ENCODE measurements around the gene QDPR. TPM values are rescaled to one million over a fixed set of nuclear protein-coding genes. Genes with fewer than 3 reads are reported as not detected.

The QDPR gene
- total RNA-seq, 1 experiment from 2014 or later: 39.5 TPM

- no peak for TF ChIP-seq ATF3 (IDR thresholded peaks at IDR 0.05)
Measured at GRCh38 chr4:17475481-17475880, 36.4 kb downstream of the QDPR start (continued).

GRCh38 chr4:17469931-17470674, 41.8 kb downstream of the QDPR start:
- no peaks in the 10 kb centered on the region for H3K79me2 ChIP-seq (ENCODE audit: insufficient read depth, low read length)
- BruUV-seq (replicated peaks): no TSS peak
- H3K9me2 ChIP-seq (ENCODE audit: insufficient read depth): no peaks in the 10 kb centered on the region
- no peak for TF ChIP-seq ZBTB33 (IDR thresholded peaks at IDR 0.05; ENCODE audit: extremely low read depth, insufficient replicate concordance, low read length)
- no peak for TF ChIP-seq POLR2AphosphoS5 (IDR thresholded peaks at IDR 0.05; ENCODE audit: low read depth, low read length)
- no peak for TF ChIP-seq RAD21 (IDR thresholded peaks at IDR 0.05; ENCODE audit: low read depth)
- no peak for TF ChIP-seq TCF7L2 (IDR thresholded peaks at IDR 0.05; ENCODE audit: borderline replicate concordance, extremely low read depth, insufficient read depth, insufficient read length)
- no peak for TF ChIP-seq YY1 (IDR thresholded peaks at IDR 0.05; ENCODE audit: extremely low read depth, insufficient replicate concordance, low read depth, low read length)
- no peak for TF ChIP-seq ATF3 (IDR thresholded peaks at IDR 0.05)
- TF ChIP-seq CTCF (IDR thresholded peaks at IDR 0.05 in 2 of 3, conservative IDR thresholded peaks at IDR 0.05 in 1 of 3; ENCODE audit: borderline replicate concordance in 1 of 3, insufficient read depth in 1 of 3, low read depth in 2 of 3, low read length in 2 of 3): no peak
- no peak for TF ChIP-seq MAX (IDR thresholded peaks at IDR 0.05)
- TF ChIP-seq REST (IDR thresholded peaks at IDR 0.05; ENCODE audit: low read depth): no peak
- POLR2A ChIA-PET: no interaction called here
- no peak overlapping the region for H3K9ac ChIP-seq (ENCODE audit: low read length)
- no peaks in the 10 kb centered on the region for H3K36me3 ChIP-seq (ENCODE audit: control insufficient read depth in 1 of 2, insufficient read depth in 2 of 2, low read length in 2 of 2)
- H3K27ac ChIP-seq (ENCODE audit: low read depth, low read length): no peak overlapping the region
- DNase-seq (ENCODE audit: low read depth, low spot score) (no peak), ATAC-seq (no peak)
- H3K4me1 ChIP-seq (ENCODE audit: control insufficient read depth in 1 of 2, insufficient read depth in 2 of 2, low read length in 2 of 2): peaks cover 0 to 3% of the 10 kb centered on the region in 2 experiments; a peak in 2 of 4 replicates
- RAD21 ChIA-PET (ENCODE audit: low non-redundant PET in 1 of 2, low total read pairs in 2 of 2, uncharacterized antibody in 2 of 2, unreplicated experiment in 2 of 2): no interaction called here
- H2AFZ ChIP-seq (ENCODE audit: low read depth, low read length, poor library complexity, severe bottlenecking): no peak overlapping the region
- no peaks in the 10 kb centered on the region for H3K9me3 ChIP-seq (ENCODE audit: control insufficient read depth in 1 of 2, insufficient read depth in 1 of 2, low read depth in 1 of 2, low read length in 2 of 2)
- no peak overlapping the region for H3K4me2 ChIP-seq (ENCODE audit: low read length)
- intact Hi-C loops (cut with micrococcal nuclease): loop anchor here (5.0 to 10.0 kb wide), 3 partner anchors 825 to 1178 kb away; no protein-coding TSS in a partner anchor
- CTCF ChIA-PET: interaction anchor here (3.1 kb wide), 1 partner anchor 123 kb away, joined by 28 read pairs; no protein-coding TSS in a partner anchor
- no peak overlapping the region for H3K4me3 ChIP-seq (replicated peaks in 1 of 2; ENCODE audit: low read depth in 1 of 2, low read length in 2 of 2)
- H4K20me1 ChIP-seq (ENCODE audit: insufficient read depth): no peaks in the 10 kb centered on the region
- no peaks in the 10 kb centered on the region for H3K27me3 ChIP-seq (ENCODE audit: insufficient read depth, low read length)
